NCI-H146 (cell line): ENCODE data around the gene KIAA1191.
"Not testable (repeated sequence)": the region's sequence is repeated elsewhere in the genome, so short reads cannot be mapped to it uniquely, and the experiment has no call there.

ENCODE experiments used
- DNase-seq: peaks from one replicate; lab custom pipeline; 2025; lab: John Stamatoyannopoulos, UW

The KIAA1191 gene

GRCh38 chr5:176317534-176318374 lies 43.8 kb downstream of the KIAA1191 start:
- DNase-seq: no peak

GRCh38 chr5:176305356-176305755 lies 56.2 kb downstream of the KIAA1191 start:
- DNase-seq: not testable (repeated sequence)
